Activated CD4-positive, alpha-beta memory T cell treated with anti-CD3 and anti-CD28 coated beads for 36 hours (primary cell): ENCODE data around the gene UGP2. TPM values are rescaled to one million over a fixed set of nuclear protein-coding genes. Genes with fewer than 3 reads are reported as not detected.

Experiments
- CTCF ChIA-PET: fragments of 350-600 bp; sonication (Branson Sonifier 250); formaldehyde crosslinking; loops from one replicate; lab custom pipeline; 2021; ENCODE audit warnings: antibody characterized with exemption, inconsistent platforms; lab: Charles Lee
- POLR2A ChIA-PET: fragments of 350-600 bp; sonication (Branson Sonifier 250); formaldehyde crosslinking; loops from one replicate; lab custom pipeline; 2021; ENCODE audit warnings: antibody characterized with exemption; lab: Charles Lee
- DNase-seq: peaks from one replicate; pipeline ENCODE4 v3.0.0-alpha.2; 2020
- H3K27ac Mint-ChIP-seq: one replicate; pipeline ENCODE4 v1.8.0; 2021; ENCODE audit warnings: mixed read lengths
- H3K27me3 Mint-ChIP-seq: one replicate; pipeline ENCODE4 v1.8.0; 2021; ENCODE audit warnings: mixed read lengths
- H3K36me3 Mint-ChIP-seq: one replicate; pipeline ENCODE4 v1.8.0; 2021; ENCODE audit warnings: mixed read lengths
- H3K4me1 Mint-ChIP-seq: one replicate; pipeline ENCODE4 v1.8.0; 2021; ENCODE audit warnings: low read depth, mixed read lengths
- H3K4me3 Mint-ChIP-seq: one replicate; pipeline ENCODE4 v1.8.0; 2021; ENCODE audit warnings: mild to moderate bottlenecking, mixed read lengths
- H3K9me3 Mint-ChIP-seq: one replicate; pipeline ENCODE4 v1.8.0; 2021; ENCODE audit warnings: mixed read lengths
- intact Hi-C: fragments of 100-400 bp; cut with micrococcal nuclease; formaldehyde crosslinking; loops from one replicate; pipeline ENCODE4 v1.15.1; 2023
- total RNA-seq, 2 experiments: library from RNA; stranded (reverse); gene quantifications; one replicate each; pipeline ENCODE4 v1.2.3, GENCODE V29; 2021

The UGP2 gene
- total RNA-seq, 2 experiments from 2014 or later: 113 to 119 TPM

- intact Hi-C loops: no loop called here
- H3K36me3 Mint-ChIP-seq: no peaks in the 10 kb centered on the region
- H3K4me3 Mint-ChIP-seq: no peak overlapping the region
- no peak overlapping the region for H3K27ac Mint-ChIP-seq
- ChIA-PET CTCF (interaction anchor here (0.6 kb wide), 1 partner anchor 1406 kb away, joined by 3 read pairs; no protein-coding TSS in a partner anchor), POLR2A (no interaction called here)
- H3K9me3 Mint-ChIP-seq: no peaks in the 10 kb centered on the region
- peaks cover 1% of the 10 kb centered on the region for H3K27me3 Mint-ChIP-seq
- no peak for DNase-seq
- no peaks in the 10 kb centered on the region for H3K4me1 Mint-ChIP-seq
Observed at GRCh38 chr2:63818271-63818670, 23.4 kb upstream of the UGP2 start.

GRCh38 chr2:63819256-63819655, 22.4 kb upstream of the UGP2 start:
- ChIA-PET CTCF (interaction anchor here (0.8 kb wide), 1 partner anchor 42 kb away, joined by 3 read pairs; no protein-coding TSS in a partner anchor), POLR2A (no interaction called here)
- no peaks in the 10 kb centered on the region for H3K4me1 Mint-ChIP-seq
- no peaks in the 10 kb centered on the region for H3K9me3 Mint-ChIP-seq
- H3K4me3 Mint-ChIP-seq: no peak overlapping the region
- no peak overlapping the region for H3K27ac Mint-ChIP-seq
- DNase-seq: no peak
- H3K27me3 Mint-ChIP-seq: peaks cover 3% of the 10 kb centered on the region
- no peaks in the 10 kb centered on the region for H3K36me3 Mint-ChIP-seq
- intact Hi-C loops: no loop called here

- no peak for DNase-seq
- Mint-ChIP-seq H3K4me3 (no peak overlapping the region), H3K36me3 (no peaks in the 10 kb centered on the region), H3K4me1 (no peaks in the 10 kb centered on the region), H3K27ac (no peak overlapping the region), H3K9me3 (no peaks in the 10 kb centered on the region), H3K27me3 (peaks cover 3% of the 10 kb centered on the region)
- CTCF ChIA-PET: no interaction called here
- POLR2A ChIA-PET: no interaction called here
- intact Hi-C loops: no loop called here
Observed at GRCh38 chr2:63819765-63820717, 21.7 kb upstream of the UGP2 start.

GRCh38 chr2:63820969-63821368, 20.7 kb upstream of the UGP2 start:
- Mint-ChIP-seq H3K4me1 (no peaks in the 10 kb centered on the region), H3K27me3 (peaks cover 3% of the 10 kb centered on the region), H3K36me3 (no peaks in the 10 kb centered on the region), H3K4me3 (no peak overlapping the region), H3K27ac (no peak overlapping the region), H3K9me3 (no peaks in the 10 kb centered on the region)
- CTCF ChIA-PET: no interaction called here
- POLR2A ChIA-PET: no interaction called here
- intact Hi-C loops: no loop called here
- DNase-seq: no peak

GRCh38 chr2:63821396-63821795, 20.3 kb upstream of the UGP2 start:
- Mint-ChIP-seq H3K36me3 (no peaks in the 10 kb centered on the region), H3K4me3 (no peak overlapping the region), H3K9me3 (no peaks in the 10 kb centered on the region), H3K27ac (no peak overlapping the region), H3K27me3 (peaks cover 3% of the 10 kb centered on the region), H3K4me1 (no peaks in the 10 kb centered on the region)
- DNase-seq: no peak
- ChIA-PET CTCF (no interaction called here), POLR2A (no interaction called here)
- intact Hi-C loops: no loop called here

- Mint-ChIP-seq H3K9me3 (no peaks in the 10 kb centered on the region), H3K27ac (no peak overlapping the region), H3K4me3 (no peak overlapping the region), H3K4me1 (no peaks in the 10 kb centered on the region), H3K27me3 (peaks cover 3% of the 10 kb centered on the region), H3K36me3 (no peaks in the 10 kb centered on the region)
- POLR2A ChIA-PET: no interaction called here
- intact Hi-C loops: no loop called here
- DNase-seq: no peak
- CTCF ChIA-PET: interaction anchor here (0.7 kb wide), 1 partner anchor 141 kb away, joined by 3 read pairs; no protein-coding TSS in a partner anchor
Observed at GRCh38 chr2:63822478-63822877, 19.2 kb upstream of the UGP2 start.

- POLR2A ChIA-PET: no interaction called here
Observed at GRCh38 chr2:63827749-63828148, 13.9 kb upstream of the UGP2 start.

GRCh38 chr2:63831176-63831575, 10.5 kb upstream of the UGP2 start:
- Mint-ChIP-seq H3K36me3 (no peaks in the 10 kb centered on the region), H3K9me3 (no peaks in the 10 kb centered on the region), H3K4me3 (no peak overlapping the region), H3K4me1 (no peaks in the 10 kb centered on the region), H3K27me3 (peaks cover 5% of the 10 kb centered on the region), H3K27ac (no peak overlapping the region)
- intact Hi-C loops: no loop called here
- POLR2A ChIA-PET: no interaction called here
- CTCF ChIA-PET: no interaction called here
- no peak for DNase-seq

More at GRCh38 chr2:63827749-63828148, 13.9 kb upstream of the UGP2 start:
- intact Hi-C loops: no loop called here
- H3K27me3 Mint-ChIP-seq: peaks cover 7% of the 10 kb centered on the region
- no peaks in the 10 kb centered on the region for H3K9me3 Mint-ChIP-seq
- no peak overlapping the region for H3K4me3 Mint-ChIP-seq
- CTCF ChIA-PET: no interaction called here
- H3K27ac Mint-ChIP-seq: no peak overlapping the region
- no peak for DNase-seq
- no peaks in the 10 kb centered on the region for H3K4me1 Mint-ChIP-seq
- no peaks in the 10 kb centered on the region for H3K36me3 Mint-ChIP-seq

GRCh38 chr2:63834401-63834800, 7.3 kb upstream of the UGP2 start:
- H3K27me3 Mint-ChIP-seq: peaks cover 5% of the 10 kb centered on the region
- DNase-seq: no peak
- intact Hi-C loops: no loop called here
- CTCF ChIA-PET: interaction anchor here (1.7 kb wide), 1 partner anchor 27 kb away, joined by 3 read pairs; no protein-coding TSS in a partner anchor
- H3K9me3 Mint-ChIP-seq: no peaks in the 10 kb centered on the region
- no peak overlapping the region for H3K4me3 Mint-ChIP-seq
- POLR2A ChIA-PET: interaction anchor here (0.8 kb wide), 1 partner anchor 246 kb away, joined by 3 read pairs; the partner anchor contains the start of gene WDPCP
- no peaks in the 10 kb centered on the region for H3K4me1 Mint-ChIP-seq
- H3K27ac Mint-ChIP-seq: no peak overlapping the region
- H3K36me3 Mint-ChIP-seq: no peaks in the 10 kb centered on the region

- ChIA-PET POLR2A (no interaction called here), CTCF (no interaction called here)
- Mint-ChIP-seq H3K36me3 (no peaks in the 10 kb centered on the region), H3K27me3 (no peaks in the 10 kb centered on the region), H3K4me3 (no peak overlapping the region), H3K9me3 (no peaks in the 10 kb centered on the region), H3K4me1 (peaks cover 5% of the 10 kb centered on the region), H3K27ac (no peak overlapping the region)
- no peak for DNase-seq
- intact Hi-C loops: no loop called here
Observed at GRCh38 chr2:63837036-63837594, 4.6 kb upstream of the UGP2 start.

- H3K4me3 Mint-ChIP-seq: peak overlapping the region; percentile 99
- CTCF ChIA-PET: interaction anchor here (0.5 to 2.6 kb wide), 8 partner anchors 11 to 1643 kb away, joined by 3 to 16 read pairs (median 6); no protein-coding TSS in a partner anchor
- DNase-seq: peak; percentile 18
- peaks cover 33% of the 10 kb centered on the region for H3K4me1 Mint-ChIP-seq
- POLR2A ChIA-PET: interaction anchor here (0.6 to 2.9 kb wide), 5 partner anchors 10 to 251 kb away, joined by 3 to 29 read pairs (median 5); partner anchors contain the start of genes MDH1 and WDPCP
- no peaks in the 10 kb centered on the region for H3K9me3 Mint-ChIP-seq
- H3K36me3 Mint-ChIP-seq: peaks cover 8% of the 10 kb centered on the region
- no peaks in the 10 kb centered on the region for H3K27me3 Mint-ChIP-seq
- intact Hi-C loops: loop anchor here (1.0 to 10.0 kb wide), 13 partner anchors 16 to 1953 kb away; partner anchors contain the start of genes AFTPH, B3GNT2, CCT4 and EHBP1
- H3K27ac Mint-ChIP-seq: peak overlapping the region; percentile 100
Observed at GRCh38 chr2:63840081-63840784, 1.5 kb upstream of the UGP2 start.
